H9 (cell line): Measurements from ENCODE around the gene BRAT1. TPM values are rescaled to one million over a fixed set of nuclear protein-coding genes. Genes with fewer than 3 reads are reported as not detected.

ENCODE experiments used
- DNase-seq: peaks from one replicate; pipeline ENCODE4 v3.0.0-alpha.2; 2017
- H2AFZ ChIP-seq: one replicate; pipeline ENCODE4 v1.6.1; 2013; ENCODE audit warnings: mild to moderate bottlenecking, low read length, control low read depth, moderate library complexity
- H2AK5ac ChIP-seq: 2 replicates; pipeline ENCODE4 v1.6.1; 2013; ENCODE audit warnings: low read length, control low read depth, mixed read lengths; ENCODE audit not compliant: insufficient read length
- H2BK120ac ChIP-seq: one replicate; pipeline ENCODE4 v1.6.1; 2013; ENCODE audit warnings: low read depth, mild to moderate bottlenecking, low read length, control low read depth, inconsistent platforms; ENCODE audit not compliant: poor library complexity, severe bottlenecking
- H2BK12ac ChIP-seq: 2 replicates; pipeline ENCODE4 v1.6.1; 2013; ENCODE audit warnings: low read length, control low read depth, mixed read lengths, low read depth; ENCODE audit not compliant: insufficient read length
- H2BK15ac ChIP-seq: 2 replicates; pipeline ENCODE4 v1.6.1; 2013; ENCODE audit warnings: low read depth, low read length, control low read depth
- H2BK20ac ChIP-seq: one replicate; pipeline ENCODE4 v1.6.1; 2013; ENCODE audit warnings: low read depth, mild to moderate bottlenecking, low read length, control low read depth, inconsistent platforms; ENCODE audit not compliant: poor library complexity, severe bottlenecking
- H2BK5ac ChIP-seq: 2 replicates; pipeline ENCODE4 v1.6.1; 2013; ENCODE audit warnings: low read length, control low read depth, mixed read lengths; ENCODE audit not compliant: insufficient read length
- H3K14ac ChIP-seq: 2 replicates; pipeline ENCODE4 v1.6.1; 2013; ENCODE audit warnings: low read length, control low read depth; ENCODE audit not compliant: insufficient read depth
- H3K18ac ChIP-seq: 2 replicates; pipeline ENCODE4 v1.6.1; 2013; ENCODE audit warnings: low read depth, mild to moderate bottlenecking, mixed read lengths, low read length, control low read depth; ENCODE audit not compliant: insufficient read length
- H3K23ac ChIP-seq: 2 replicates; pipeline ENCODE4 v1.6.1; 2013; ENCODE audit warnings: low read length, control low read depth, mixed read lengths, low read depth; ENCODE audit not compliant: insufficient read length
- H3K23me2 ChIP-seq: 2 replicates; pipeline ENCODE4 v1.6.1; 2013; ENCODE audit warnings: low read depth, mild to moderate bottlenecking, mixed read lengths, low read length, control low read depth; ENCODE audit not compliant: insufficient read length, poor library complexity, severe bottlenecking
- H3K27ac ChIP-seq: 2 replicates; pipeline ENCODE4 v1.5.1; 2013; ENCODE audit warnings: low read length, control low read depth, mixed read lengths, low read depth; ENCODE audit not compliant: insufficient read length
- H3K27me3 ChIP-seq: 2 replicates; pipeline ENCODE4 v1.6.1; 2013; ENCODE audit warnings: low read length, control low read depth, inconsistent platforms; ENCODE audit not compliant: insufficient read depth
- H3K4ac ChIP-seq: 2 replicates; pipeline ENCODE4 v1.6.1; 2013; ENCODE audit warnings: low read depth, mild to moderate bottlenecking, control low read depth, inconsistent platforms, low read length, moderate library complexity
- H3K4me1 ChIP-seq: 2 replicates; pipeline ENCODE4 v1.6.1; 2013; ENCODE audit warnings: low read length, control low read depth, inconsistent platforms; ENCODE audit not compliant: insufficient read depth
- H3K4me2 ChIP-seq: 2 replicates; pipeline ENCODE4 v1.6.1; 2013; ENCODE audit warnings: low read length, control low read depth, mixed read lengths; ENCODE audit not compliant: insufficient read length, insufficient read depth
- H3K56ac ChIP-seq: 2 replicates; pipeline ENCODE4 v1.6.1; 2013; ENCODE audit warnings: low read depth, mild to moderate bottlenecking, mixed read lengths, low read length, control low read depth; ENCODE audit not compliant: insufficient read length
- H3K79me1 ChIP-seq: 2 replicates; pipeline ENCODE4 v1.6.1; 2013; ENCODE audit warnings: low read depth, mild to moderate bottlenecking, moderate library complexity, low read length, control low read depth, inconsistent platforms; ENCODE audit not compliant: insufficient read depth, poor library complexity, severe bottlenecking
- H3K79me2 ChIP-seq: 2 replicates; pipeline ENCODE4 v1.6.1; 2013; ENCODE audit warnings: low read length, control low read depth, inconsistent platforms; ENCODE audit not compliant: insufficient read depth
- H3K9ac ChIP-seq: 2 replicates; pipeline ENCODE4 v1.6.1; 2013; ENCODE audit warnings: low read length, control low read depth, mixed read lengths; ENCODE audit not compliant: insufficient read length; ENCODE audit errors: extremely low read depth
- H3K9me3 ChIP-seq: one replicate; pipeline ENCODE4 v1.6.1; 2013; ENCODE audit warnings: low read depth, low read length, inconsistent platforms; ENCODE audit not compliant: control insufficient read depth
- H3T11ph ChIP-seq: one replicate; pipeline ENCODE4 v1.6.1; 2013; ENCODE audit warnings: mild to moderate bottlenecking, low read length, control low read depth, inconsistent platforms
- H4K20me1 ChIP-seq: one replicate; pipeline ENCODE4 v1.6.1; 2013; ENCODE audit not compliant: control insufficient read depth, insufficient read length, insufficient read depth
- H4K5ac ChIP-seq: 2 replicates; pipeline ENCODE4 v1.6.1; 2013; ENCODE audit warnings: low read depth, mild to moderate bottlenecking, mixed read lengths, low read length, control low read depth; ENCODE audit not compliant: insufficient read length
- H4K8ac ChIP-seq: replicated peaks from 2 replicates; pipeline ENCODE4 v1.6.1; 2013; ENCODE audit warnings: low read length, control low read depth, mixed read lengths, low read depth; ENCODE audit not compliant: insufficient read length
- H4K91ac ChIP-seq: 2 replicates; pipeline ENCODE4 v1.6.1; 2013; ENCODE audit warnings: low read depth, mild to moderate bottlenecking, moderate library complexity, mixed read lengths, low read length, control low read depth; ENCODE audit not compliant: insufficient read length
- H3K27ac Mint-ChIP-seq, 3 experiments: 2 replicates in 2 of 3; 3 replicates in 1 of 3; pipeline ENCODE4 v1.8.0; 2020 to 2021; ENCODE audit warnings: mixed read lengths in 3 of 3, mild to moderate bottlenecking in 1 of 3, moderate library complexity in 1 of 3
- H3K27me3 Mint-ChIP-seq: 2 replicates; pipeline ENCODE4 v1.8.0; 2021; ENCODE audit warnings: low read depth, mild to moderate bottlenecking, moderate library complexity, mixed read lengths
- H3K36me3 Mint-ChIP-seq, 3 experiments: 2 replicates in 2 of 3; 3 replicates in 1 of 3; pipeline ENCODE4 v1.8.0; 2020 to 2021; ENCODE audit warnings: low read depth in 3 of 3, mixed read lengths in 3 of 3; ENCODE audit not compliant: insufficient read depth in 1 of 3
- H3K4me1 Mint-ChIP-seq, 2 experiments: 2 replicates each; pipeline ENCODE4 v1.8.0; 2020; ENCODE audit warnings: mixed read lengths in 2 of 2
- H3K4me3 Mint-ChIP-seq, 2 experiments: 2 replicates in 1 of 2; 3 replicates in 1 of 2; pipeline ENCODE4 v1.8.0; 2020 to 2021; ENCODE audit warnings: mild to moderate bottlenecking in 2 of 2, mixed read lengths in 2 of 2, moderate library complexity in 1 of 2
- H3K9me3 Mint-ChIP-seq, 2 experiments: 2 replicates in 1 of 2; 3 replicates in 1 of 2; pipeline ENCODE4 v1.8.0; 2020; ENCODE audit warnings: mild to moderate bottlenecking in 2 of 2, mixed read lengths in 2 of 2, moderate library complexity in 1 of 2
- WGBS: extraction: QIAGEN DNeasy Blood & Tissue Kit; methylation state at CpG from one replicate; pipeline ENCODE4 v1.1.7; 2013; ENCODE audit warnings: missing lambda C conversion rate, low lambda C conversion rate, mixed read lengths; ENCODE audit not compliant: insufficient read length; ENCODE audit errors: extremely low coverage; 5-methylcytosine and 5-hydroxymethylcytosine counted together
- total RNA-seq: library from RNA; stranded (reverse); gene quantifications from 2 replicates; pipeline ENCODE4 v1.2.1, GENCODE V29; 2021
- TF ChIP-seq, protein P1 (sequence below): fragments of 200-600 bp; sonication (generic); conservative IDR thresholded peaks from 3 replicates; pipeline ENCODE4 v1.8.0; 2021; ENCODE audit warnings: antibody characterized with exemption, mild to moderate bottlenecking

Gene BRAT1
- total RNA-seq, 1 experiment from 2014 or later = 41.2 TPM

GRCh38 chr7:2519119-2519930 is 36.0 kb downstream of the BRAT1 start, which contains the start of gene LFNG:
Gene LFNG, plus strand, starts transcription at chr7:2519774. Its CDS starts 88 bp downstream, at chr7:2519862.
- Histone ChIP-seq H3K27me3 (no peaks in the 10 kb centered on the region; the same call in 1 of the 2 replicates), H2BK12ac (no peak within 1 kb of the TSS), H3K27ac (no peak within 1 kb of the TSS), H2AFZ (no peak within 1 kb of the TSS), H3K56ac (no peak within 1 kb of the TSS), H3K4ac (no peak within 1 kb of the TSS), H2BK20ac (no peak within 1 kb of the TSS), H3K23me2 (peaks cover 13% of the 10 kb centered on the region), H3T11ph (no peak within 1 kb of the TSS), H2BK5ac (no peak within 1 kb of the TSS), H3K4me1 (peaks cover 4% of the 10 kb centered on the region; the same call in 1 of the 2 replicates), H3K9me3 (no peaks in the 10 kb centered on the region), H3K14ac (no peak within 1 kb of the TSS; the same call in 1 of the 2 replicates), H4K91ac (no peak within 1 kb of the TSS), H2BK120ac (no peak within 1 kb of the TSS), H2AK5ac (no peak within 1 kb of the TSS), H3K79me2 (no peaks in the 10 kb centered on the region; the same call in 1 of the 2 replicates), H3K18ac (no peak within 1 kb of the TSS), H4K5ac (no peak within 1 kb of the TSS), H3K79me1 (no peaks in the 10 kb centered on the region), H3K9ac (no peak within 1 kb of the TSS), H2BK15ac (no peak within 1 kb of the TSS), H4K8ac (no peak within 1 kb of the TSS), H3K4me2 (peak within 1 kb of the TSS; percentile 63), H3K23ac (no peak within 1 kb of the TSS), H4K20me1 (no peaks in the 10 kb centered on the region)
- peak; percentile 84 for DNase-seq
- Mint-ChIP-seq H3K27ac (peak within 1 kb of the TSS in 1 of 3 experiments; percentile 79; a peak in 1 of 7 replicates), H3K27me3 (peaks cover 26% of the 10 kb centered on the region), H3K4me3 (peak within 1 kb of the TSS; percentile 84 to 93), H3K9me3 (no peaks in the 10 kb centered on the region), H3K4me1 (peaks cover 42 to 46% of the 10 kb centered on the region in 2 experiments), H3K36me3 (peaks cover 0 to 5% (median 4%) of the 10 kb centered on the region in 3 experiments; a peak in 2 of 7 replicates)
- TF ChIP-seq, protein P1, sequence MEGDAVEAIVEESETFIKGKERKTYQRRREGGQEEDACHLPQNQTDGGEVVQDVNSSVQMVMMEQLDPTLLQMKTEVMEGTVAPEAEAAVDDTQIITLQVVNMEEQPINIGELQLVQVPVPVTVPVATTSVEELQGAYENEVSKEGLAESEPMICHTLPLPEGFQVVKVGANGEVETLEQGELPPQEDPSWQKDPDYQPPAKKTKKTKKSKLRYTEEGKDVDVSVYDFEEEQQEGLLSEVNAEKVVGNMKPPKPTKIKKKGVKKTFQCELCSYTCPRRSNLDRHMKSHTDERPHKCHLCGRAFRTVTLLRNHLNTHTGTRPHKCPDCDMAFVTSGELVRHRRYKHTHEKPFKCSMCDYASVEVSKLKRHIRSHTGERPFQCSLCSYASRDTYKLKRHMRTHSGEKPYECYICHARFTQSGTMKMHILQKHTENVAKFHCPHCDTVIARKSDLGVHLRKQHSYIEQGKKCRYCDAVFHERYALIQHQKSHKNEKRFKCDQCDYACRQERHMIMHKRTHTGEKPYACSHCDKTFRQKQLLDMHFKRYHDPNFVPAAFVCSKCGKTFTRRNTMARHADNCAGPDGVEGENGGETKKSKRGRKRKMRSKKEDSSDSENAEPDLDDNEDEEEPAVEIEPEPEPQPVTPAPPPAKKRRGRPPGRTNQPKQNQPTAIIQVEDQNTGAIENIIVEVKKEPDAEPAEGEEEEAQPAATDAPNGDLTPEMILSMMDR = no peak
- WGBS = no CpG with 5 or more reads among the region's 95 CpGs
